Mucosa of descending colon (tissue), 3 donors: ENCODE measurements around the gene UQCR11. TPM values are rescaled to one million over a fixed set of nuclear protein-coding genes. Genes with fewer than 3 reads are reported as not detected.
"Not testable (repeated sequence)": the region's sequence is repeated elsewhere in the genome, so short reads cannot be mapped to it uniquely, and the experiment has no call there.

ENCODE experiments used
- ATAC-seq: fragments of 200-7000 bp; cut with Tn5 transposase; one replicate; pipeline ENCODE4 v1.9.1; 2020; ENCODE audit warnings: mild to moderate bottlenecking, moderate library complexity
- DNase-seq, 3 donors: peaks; one replicate each; pipeline ENCODE4 v3.0.0-alpha.2; 2020
- H3K36me3 ChIP-seq: fragments of 200-600 bp; one replicate; pipeline ENCODE4 v1.8.0; 2021; ENCODE audit warnings: low read depth, mild to moderate bottlenecking
- H3K4me1 ChIP-seq: fragments of 200-600 bp; one replicate; pipeline ENCODE4 v1.8.0; 2021; ENCODE audit warnings: low read depth, mild to moderate bottlenecking
- H3K4me3 ChIP-seq: fragments of 200-600 bp; one replicate; pipeline ENCODE4 v1.8.0; 2021; ENCODE audit warnings: mild to moderate bottlenecking
- H3K9me3 ChIP-seq: fragments of 200-600 bp; one replicate; pipeline ENCODE4 v1.8.0; 2021; ENCODE audit warnings: mild to moderate bottlenecking
- intact Hi-C, 2 donors: fragments of 100-400 bp; cut with DNase I in 1 of 2; cut with micrococcal nuclease in 1 of 2; formaldehyde crosslinking; loops; one replicate each; pipeline versions ENCODE4 v1.11.0 to v1.11.1; 2022; cut with DNase I, micrococcal nuclease
- total RNA-seq, 3 donors: library from RNA; stranded (reverse); fragmentation: NEBNext Ultra II Directional in 2 of 3; extraction: Animal tissue kit (Norgen Biotek cat#: 25700) in 2 of 3; gene quantifications; one replicate each; pipeline versions ENCODE4 v1.2.1 to v1.2.4, GENCODE V29; 2021 to 2023
- TF ChIP-seq, protein P1 (sequence below): fragments of 200-600 bp; IDR thresholded peaks from one replicate; pipeline ENCODE4 v1.8.0; 2022; ENCODE audit warnings: antibody characterized with exemption, mild to moderate bottlenecking
- donor health status: DM: no; HTN: no; CAD: no; lungs with moderate emphysema.
- donor health status: DM: no; HTN: no; CAD: no.
- donor health status: DM: no; HTN: yes; CAD: no.

Gene UQCR11
- total RNA-seq, 3 donors from 2014 or later: 265 to 301 (median 272) TPM

DNA sequence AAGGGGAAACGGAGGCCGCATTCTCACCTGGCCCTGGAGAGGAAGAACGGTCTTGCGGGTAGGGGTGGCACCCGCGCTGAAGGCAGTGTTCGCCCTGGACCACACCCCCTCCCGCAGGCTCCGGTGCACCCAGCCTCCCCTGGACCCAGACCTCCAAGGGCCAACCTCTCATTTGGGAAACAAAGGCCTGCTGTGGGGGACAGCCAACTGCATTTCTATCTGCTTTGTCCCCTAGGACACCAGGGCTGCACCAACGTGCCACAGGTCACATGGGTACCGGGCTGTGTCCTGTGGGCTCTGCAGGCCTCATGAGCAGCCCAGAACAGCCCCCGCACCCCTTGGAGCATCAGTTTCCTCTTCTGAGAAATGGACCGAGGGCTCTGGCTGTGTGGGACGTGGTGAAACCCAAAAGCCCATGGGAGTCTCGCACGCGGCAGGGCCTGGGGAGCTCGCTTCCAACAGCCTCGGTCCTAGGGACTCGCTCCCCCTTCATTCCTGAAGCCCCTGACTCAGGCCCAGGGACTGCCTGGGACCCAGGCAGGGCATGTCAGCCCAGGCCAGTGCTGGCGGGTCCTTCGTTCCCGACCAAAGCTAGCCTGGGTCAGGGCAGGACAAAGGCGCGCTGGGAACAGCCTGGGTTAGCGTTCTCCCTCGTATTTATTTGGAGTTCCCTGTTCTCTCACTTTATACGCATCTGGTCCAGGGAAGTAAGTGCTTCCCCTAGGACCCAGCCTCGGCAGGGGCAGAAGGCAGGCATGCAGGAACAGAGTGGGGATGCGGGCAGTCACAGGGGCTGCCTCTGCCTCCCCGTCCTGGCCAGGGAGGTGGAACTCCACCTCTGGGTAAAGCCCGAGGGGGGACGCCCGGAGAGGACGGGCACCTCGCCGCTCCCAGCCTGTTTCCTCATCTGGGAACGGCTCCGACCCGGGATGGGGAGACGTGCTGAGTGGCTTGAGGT, 42.5 kb upstream of the UQCR11 start:
- Histone ChIP-seq H3K4me3 (no peak overlapping the region), H3K4me1 (no peaks in the 10 kb centered on the region), H3K36me3 (no peaks in the 10 kb centered on the region), H3K9me3 (no peaks in the 10 kb centered on the region)
- no peak for ATAC-seq
- peak in 1 of 3 donors; percentile 60 for DNase-seq
- TF ChIP-seq, protein P1, sequence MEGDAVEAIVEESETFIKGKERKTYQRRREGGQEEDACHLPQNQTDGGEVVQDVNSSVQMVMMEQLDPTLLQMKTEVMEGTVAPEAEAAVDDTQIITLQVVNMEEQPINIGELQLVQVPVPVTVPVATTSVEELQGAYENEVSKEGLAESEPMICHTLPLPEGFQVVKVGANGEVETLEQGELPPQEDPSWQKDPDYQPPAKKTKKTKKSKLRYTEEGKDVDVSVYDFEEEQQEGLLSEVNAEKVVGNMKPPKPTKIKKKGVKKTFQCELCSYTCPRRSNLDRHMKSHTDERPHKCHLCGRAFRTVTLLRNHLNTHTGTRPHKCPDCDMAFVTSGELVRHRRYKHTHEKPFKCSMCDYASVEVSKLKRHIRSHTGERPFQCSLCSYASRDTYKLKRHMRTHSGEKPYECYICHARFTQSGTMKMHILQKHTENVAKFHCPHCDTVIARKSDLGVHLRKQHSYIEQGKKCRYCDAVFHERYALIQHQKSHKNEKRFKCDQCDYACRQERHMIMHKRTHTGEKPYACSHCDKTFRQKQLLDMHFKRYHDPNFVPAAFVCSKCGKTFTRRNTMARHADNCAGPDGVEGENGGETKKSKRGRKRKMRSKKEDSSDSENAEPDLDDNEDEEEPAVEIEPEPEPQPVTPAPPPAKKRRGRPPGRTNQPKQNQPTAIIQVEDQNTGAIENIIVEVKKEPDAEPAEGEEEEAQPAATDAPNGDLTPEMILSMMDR: no peak
- intact Hi-C loops: no loop called here

GRCh38 chr19:1646659-1647453, 41.6 kb upstream of the UQCR11 start:
- Histone ChIP-seq H3K4me1 (no peaks in the 10 kb centered on the region), H3K9me3 (no peaks in the 10 kb centered on the region), H3K4me3 (no peak overlapping the region), H3K36me3 (no peaks in the 10 kb centered on the region)
- TF ChIP-seq, protein P1: no peak
- DNase-seq: no peak
- ATAC-seq: no peak
- intact Hi-C loops: no loop called here

DNA sequence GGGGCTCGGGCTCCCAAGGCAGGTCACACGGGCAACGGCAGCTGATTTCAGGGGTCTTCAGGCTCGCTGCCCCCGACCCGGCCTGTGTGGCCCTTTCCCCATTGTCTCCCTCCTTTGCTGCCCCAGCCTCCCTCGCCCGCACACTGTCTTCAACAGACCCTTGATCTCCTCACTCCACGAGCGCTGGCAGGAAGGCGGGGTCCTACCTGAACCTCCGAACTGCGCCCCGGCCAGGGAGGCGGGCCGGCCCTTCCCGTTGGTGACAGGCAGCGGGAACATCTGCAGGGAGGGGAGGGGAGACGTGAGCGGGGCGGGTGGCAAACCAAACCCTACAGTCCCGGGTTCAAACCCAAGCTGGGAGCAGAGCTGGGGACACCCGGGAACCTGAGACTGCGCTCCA, 40.9 kb upstream of the UQCR11 start:
- ATAC-seq: no peak
- TF ChIP-seq, protein P1: no peak
- H3K4me1 ChIP-seq: no peaks in the 10 kb centered on the region
- no peak for DNase-seq
- no peaks in the 10 kb centered on the region for H3K36me3 ChIP-seq
- H3K4me3 ChIP-seq: no peak overlapping the region
- intact Hi-C loops: no loop called here
- H3K9me3 ChIP-seq: no peaks in the 10 kb centered on the region

DNA sequence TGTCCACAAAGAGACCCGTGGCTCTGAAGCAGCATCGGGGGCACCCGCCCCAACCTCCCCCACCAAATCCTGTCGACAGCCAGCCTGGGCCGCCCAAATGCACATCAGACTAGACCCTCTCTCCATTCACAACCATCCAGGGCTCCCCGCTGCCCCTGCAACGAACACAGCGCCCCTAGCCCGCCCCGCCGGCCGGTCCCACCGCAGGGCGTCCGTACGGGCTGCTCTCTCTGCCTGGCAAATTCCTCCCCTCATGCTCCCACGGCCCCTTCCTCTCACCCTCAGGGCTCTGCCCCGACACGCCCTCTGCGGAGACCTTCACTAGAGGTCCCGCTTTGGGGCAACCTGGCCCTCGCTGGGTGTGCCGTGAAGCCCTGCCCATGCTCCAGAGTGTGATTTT, 40.0 kb upstream of the UQCR11 start:
- Histone ChIP-seq H3K36me3 (no peaks in the 10 kb centered on the region), H3K4me3 (no peak overlapping the region), H3K9me3 (no peaks in the 10 kb centered on the region), H3K4me1 (no peaks in the 10 kb centered on the region)
- TF ChIP-seq, protein P1: no peak
- DNase-seq (no peak), ATAC-seq (no peak)
- intact Hi-C loops: no loop called here

GRCh38 chr19:1644070-1644469, 38.8 kb upstream of the UQCR11 start:
- ATAC-seq (no peak), DNase-seq (no peak)
- no peak overlapping the region for H3K4me3 ChIP-seq
- no peaks in the 10 kb centered on the region for H3K4me1 ChIP-seq
- TF ChIP-seq, protein P1: no peak
- H3K36me3 ChIP-seq: no peaks in the 10 kb centered on the region
- intact Hi-C loops: no loop called here
- no peaks in the 10 kb centered on the region for H3K9me3 ChIP-seq

DNA sequence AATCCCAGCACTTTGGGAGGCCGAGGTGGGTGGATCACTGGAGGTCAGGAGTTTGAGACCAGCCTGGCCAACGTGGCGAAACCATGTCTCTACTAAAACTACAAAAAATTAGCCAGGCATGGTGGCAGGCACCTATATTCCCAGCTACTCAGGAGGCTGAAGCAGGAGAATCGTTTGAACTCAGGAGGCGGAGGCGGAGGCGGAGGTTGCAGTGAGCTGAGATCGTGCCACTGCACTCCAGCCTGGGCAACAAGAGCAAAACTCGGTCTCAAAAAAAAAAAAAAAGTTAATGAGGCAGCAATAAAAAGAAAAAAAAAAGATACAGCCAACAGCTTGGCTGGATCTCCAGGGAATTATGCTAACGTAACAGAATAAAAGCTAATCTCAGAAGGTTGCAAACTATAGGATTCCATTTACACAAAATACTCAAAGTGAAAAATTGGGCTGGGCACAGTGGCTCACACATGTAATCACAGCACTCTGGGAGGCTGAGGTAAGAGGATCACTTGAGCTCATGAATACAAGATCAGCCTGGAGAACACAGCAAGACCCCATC, 35.7 kb upstream of the UQCR11 start:
- H3K4me3 ChIP-seq, intact Hi-C loops, DNase-seq, H3K9me3 ChIP-seq, ATAC-seq, H3K4me1 ChIP-seq, H3K36me3 ChIP-seq: not testable (repeated sequence)
